Endothelial cell of umbilical vein (primary cell): ENCODE results near the gene PRTN3.

Source experiments
- CTCF ChIP-seq, 2 donors: IDR thresholded peaks; 1 replicate in 1 of 2; 2 replicates in 1 of 2; pipeline ENCODE4 v1.5.1; 2011; ENCODE audit warnings: low read length in 2 of 2, mild to moderate bottlenecking in 2 of 2, moderate library complexity in 2 of 2, control low read depth in 1 of 2, inconsistent platforms in 1 of 2, low read depth in 1 of 2; ENCODE audit not compliant: insufficient read depth in 1 of 2; ENCODE audit errors: extremely low read depth in 1 of 2
- EZH2 ChIP-seq: IDR thresholded peaks from 2 replicates; pipeline ENCODE4 v1.6.1; 2012; ENCODE audit warnings: borderline replicate concordance, low read depth, mild to moderate bottlenecking, moderate library complexity, low read length, inconsistent platforms; ENCODE audit not compliant: severe bottlenecking
- POLR2A ChIP-seq: IDR thresholded peaks from 2 replicates; pipeline ENCODE4 v1.6.1; 2012; ENCODE audit warnings: low read depth, mild to moderate bottlenecking, control low read depth, low read length

GRCh38 chr19:867855-868457 lies 27.2 kb downstream of the PRTN3 start:
- TF ChIP-seq POLR2A (no peak), CTCF (IDR thresholded peaks at IDR 0.05; ENCODE audit: extremely low read depth in 1 of 2, insufficient read depth in 1 of 2, low read depth in 1 of 2, low read length in 2 of 2) (no peak), EZH2 (no peak)
